ENCODE results near the gene CDK5RAP1. TPM values are rescaled to one million over a fixed set of nuclear protein-coding genes. Genes with fewer than 3 reads are reported as not detected.

The CDK5RAP1 gene, protein sequence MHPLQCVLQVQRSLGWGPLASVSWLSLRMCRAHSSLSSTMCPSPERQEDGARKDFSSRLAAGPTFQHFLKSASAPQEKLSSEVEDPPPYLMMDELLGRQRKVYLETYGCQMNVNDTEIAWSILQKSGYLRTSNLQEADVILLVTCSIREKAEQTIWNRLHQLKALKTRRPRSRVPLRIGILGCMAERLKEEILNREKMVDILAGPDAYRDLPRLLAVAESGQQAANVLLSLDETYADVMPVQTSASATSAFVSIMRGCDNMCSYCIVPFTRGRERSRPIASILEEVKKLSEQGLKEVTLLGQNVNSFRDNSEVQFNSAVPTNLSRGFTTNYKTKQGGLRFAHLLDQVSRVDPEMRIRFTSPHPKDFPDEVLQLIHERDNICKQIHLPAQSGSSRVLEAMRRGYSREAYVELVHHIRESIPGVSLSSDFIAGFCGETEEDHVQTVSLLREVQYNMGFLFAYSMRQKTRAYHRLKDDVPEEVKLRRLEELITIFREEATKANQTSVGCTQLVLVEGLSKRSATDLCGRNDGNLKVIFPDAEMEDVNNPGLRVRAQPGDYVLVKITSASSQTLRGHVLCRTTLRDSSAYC
- total RNA-seq, result 59.6 and 63.7 TPM in 2 replicates
- long read RNA-seq, transcript CDK5RAP1-202 (14 exons, 2,122 nt), result major isoform, 213 of 357 reads
- long read RNA-seq, partial matches to known transcripts, result 46 of 357 reads
- long read RNA-seq, other reads (novel, unspliced or antisense), result 93 of 357 reads

GRCh38 chr20:33401184-33401920 lies at the start of gene CDK5RAP1:
Gene CDK5RAP1 (minus strand): TSS chr20:33401519. CDS start chr20:33397064, 4,455 bp downstream.
- Mint-ChIP-seq H3K36me3 (ENCODE audit: insufficient read depth) (no peaks in the 10 kb centered on the region), H3K27ac (peak within 1 kb of the TSS; percentile 93), H3K9me3 (ENCODE audit: low read depth) (no peaks in the 10 kb centered on the region), H3K27me3 (no peaks in the 10 kb centered on the region), H3K4me3 (ENCODE audit: low read depth) (peak within 1 kb of the TSS; percentile 93), H3K4me1 (ENCODE audit: low read depth) (peaks cover 16% of the 10 kb centered on the region)
- DNase-seq (ENCODE audit: low spot score, unreplicated experiment), result peak; percentile 84
- no peak for TF ChIP-seq CTCF (IDR thresholded peaks at IDR 0.05; ENCODE audit: unreplicated experiment)

GRCh38 chr20:33450867-33451266 lies 49.5 kb upstream of the CDK5RAP1 start:
- no peaks in the 10 kb centered on the region for H3K4me1 Mint-ChIP-seq (ENCODE audit: low read depth)
- H3K4me3 Mint-ChIP-seq (ENCODE audit: low read depth), result no peak overlapping the region
- H3K27ac Mint-ChIP-seq, result no peak overlapping the region
- no peaks in the 10 kb centered on the region for H3K36me3 Mint-ChIP-seq (ENCODE audit: insufficient read depth)
- no peak for TF ChIP-seq CTCF (IDR thresholded peaks at IDR 0.05; ENCODE audit: unreplicated experiment)
- peaks cover 4% of the 10 kb centered on the region for H3K9me3 Mint-ChIP-seq (ENCODE audit: low read depth)
- peaks cover 19% of the 10 kb centered on the region for H3K27me3 Mint-ChIP-seq
- no peak for DNase-seq (ENCODE audit: low spot score, unreplicated experiment)

- DNase-seq (ENCODE audit: low spot score, unreplicated experiment), result no peak
- H3K4me3 Mint-ChIP-seq (ENCODE audit: low read depth), result no peak overlapping the region
- peaks cover 50% of the 10 kb centered on the region for H3K27me3 Mint-ChIP-seq
- peaks cover 4% of the 10 kb centered on the region for H3K9me3 Mint-ChIP-seq (ENCODE audit: low read depth)
- no peaks in the 10 kb centered on the region for H3K36me3 Mint-ChIP-seq (ENCODE audit: insufficient read depth)
- TF ChIP-seq CTCF (IDR thresholded peaks at IDR 0.05; ENCODE audit: unreplicated experiment), result no peak
- H3K27ac Mint-ChIP-seq, result peak overlapping the region; percentile 42
- peaks cover 6% of the 10 kb centered on the region for H3K4me1 Mint-ChIP-seq (ENCODE audit: low read depth)
These were observed 44.7 kb upstream of the CDK5RAP1 start for GRCh38 chr20:33445881-33446625.

DNA sequence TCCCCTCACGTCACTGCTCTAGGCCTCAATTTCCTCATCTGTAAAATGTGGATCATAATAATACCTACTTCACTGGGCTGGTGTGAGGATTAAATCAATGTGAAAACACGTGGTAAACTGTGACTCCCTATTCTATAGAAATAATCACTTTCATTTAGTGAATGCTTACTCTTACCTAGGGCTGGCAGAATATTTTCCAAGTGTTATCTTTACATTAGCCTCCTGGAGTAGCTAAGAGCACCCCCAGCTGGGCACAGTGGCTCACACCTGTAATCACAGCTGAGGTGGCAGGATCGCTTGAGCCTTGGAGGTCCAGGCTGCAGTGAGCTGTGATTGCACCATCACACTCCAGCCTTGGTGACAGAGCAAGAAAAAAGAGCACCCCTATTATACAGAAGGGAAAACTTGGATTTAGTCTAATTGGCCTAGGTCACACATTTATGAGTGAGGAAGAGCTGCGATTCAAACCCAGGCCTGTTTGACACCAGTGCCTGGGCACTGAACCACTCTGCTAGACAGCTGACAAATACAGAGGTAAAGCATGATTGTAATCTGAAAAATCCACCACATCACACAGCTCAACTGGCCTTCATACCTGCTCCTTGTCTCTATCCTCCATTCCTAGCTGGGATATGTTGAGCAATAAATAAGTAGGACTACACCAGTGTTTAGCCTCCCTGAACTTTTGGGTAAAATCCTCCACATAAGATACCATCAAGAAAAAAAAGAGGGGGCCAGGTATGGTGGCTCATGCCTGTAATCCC lies 43.7 kb upstream of the CDK5RAP1 start:
- no peak for TF ChIP-seq CTCF (IDR thresholded peaks at IDR 0.05; ENCODE audit: unreplicated experiment)
- peak overlapping the region; percentile 7 for H3K27ac Mint-ChIP-seq
- H3K36me3 Mint-ChIP-seq (ENCODE audit: insufficient read depth), result no peaks in the 10 kb centered on the region
- no peak for DNase-seq (ENCODE audit: low spot score, unreplicated experiment)
- H3K9me3 Mint-ChIP-seq (ENCODE audit: low read depth), result peaks cover 4% of the 10 kb centered on the region
- H3K27me3 Mint-ChIP-seq, result peaks cover 51% of the 10 kb centered on the region
- H3K4me3 Mint-ChIP-seq (ENCODE audit: low read depth), result peak overlapping the region; percentile 83
- peaks cover 7% of the 10 kb centered on the region for H3K4me1 Mint-ChIP-seq (ENCODE audit: low read depth)

Measured in progenitor cell of endocrine pancreas (in vitro differentiated cells).